ENCODE data around the gene TMEM89.

GRCh38 chr3:48642605-48643004, 21.0 kb upstream of the TMEM89 start:
- no peak for TF ChIP-seq YY1 (IDR thresholded peaks at IDR 0.05; ENCODE audit: insufficient read depth, insufficient read length)
- TF ChIP-seq ZNF274 (IDR thresholded peaks at IDR 0.05; ENCODE audit: low read depth, low read length), result no peak
- TF ChIP-seq SUZ12 (IDR thresholded peaks at IDR 0.05; ENCODE audit: extremely low read depth, insufficient read depth, insufficient read length), result no peak

All from NT2/D1 (cell line).